HG03354 (cell line): ENCODE results near the gene PRKD1.

Experiments
- ATAC-seq: cut with Tn5 transposase; IDR thresholded peaks from one replicate; pipeline ENCODE4 v1.9.1; 2021; ENCODE audit warnings: mild to moderate bottlenecking; ENCODE audit not compliant: unreplicated experiment, poor library complexity, severe bottlenecking

PRKD1 gene

DNA sequence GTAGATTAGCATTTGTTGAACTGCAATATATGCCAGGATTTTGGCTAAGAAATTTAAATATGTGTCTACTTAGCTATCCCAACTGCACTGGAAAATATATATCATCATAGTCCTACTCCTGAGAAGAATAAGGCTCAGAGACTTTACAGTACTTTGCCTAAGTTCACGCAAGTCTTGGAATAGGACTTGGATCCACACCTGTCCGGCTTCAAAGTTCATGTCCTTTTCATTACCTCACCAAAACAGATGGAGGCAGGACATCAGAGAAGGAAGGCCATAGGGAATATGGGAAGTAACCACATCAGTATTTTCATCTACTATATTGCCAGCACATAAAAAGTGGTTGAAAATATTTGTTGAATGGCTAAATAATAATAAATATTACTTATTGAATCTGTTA is 358.5 kb downstream of the PRKD1 start:
- ATAC-seq = no peak

DNA sequence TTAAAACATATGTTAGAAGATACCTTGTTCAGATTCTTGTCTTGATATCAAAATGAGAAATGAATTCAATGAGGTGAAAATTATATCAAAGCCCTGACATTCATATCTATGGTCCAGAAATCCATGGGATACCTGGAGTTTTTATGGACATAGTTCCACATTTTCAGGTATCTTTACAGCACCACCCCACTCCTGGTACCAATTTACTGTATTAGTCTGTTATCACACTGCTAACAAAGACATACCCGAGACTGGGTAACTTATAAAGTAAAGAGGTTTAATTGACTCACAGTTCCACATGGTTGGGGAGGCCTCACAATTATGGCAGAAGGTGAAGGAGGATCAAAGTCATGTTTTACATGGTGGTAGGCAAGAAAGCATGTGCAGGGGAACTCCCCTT is 361.5 kb downstream of the PRKD1 start:
- ATAC-seq = no peak

DNA sequence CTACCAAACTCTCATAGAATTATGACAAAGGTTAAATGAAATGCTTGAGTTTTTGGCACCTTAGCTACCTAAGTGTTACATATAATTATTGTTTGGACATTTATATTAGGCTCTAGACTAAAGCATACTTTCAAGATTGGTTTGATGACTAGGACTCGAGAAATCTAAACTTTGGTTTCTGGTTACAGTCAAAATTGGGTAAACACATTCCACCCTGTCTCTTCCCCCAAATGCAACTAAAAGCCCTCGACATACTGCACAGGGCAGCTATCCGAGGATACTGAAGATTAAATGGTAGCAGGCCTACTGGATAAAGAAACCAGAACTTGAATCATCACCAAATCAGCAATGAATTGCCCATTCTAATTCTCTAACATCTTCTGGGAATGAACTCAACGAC is 369.1 kb downstream of the PRKD1 start:
- ATAC-seq = no peak

DNA sequence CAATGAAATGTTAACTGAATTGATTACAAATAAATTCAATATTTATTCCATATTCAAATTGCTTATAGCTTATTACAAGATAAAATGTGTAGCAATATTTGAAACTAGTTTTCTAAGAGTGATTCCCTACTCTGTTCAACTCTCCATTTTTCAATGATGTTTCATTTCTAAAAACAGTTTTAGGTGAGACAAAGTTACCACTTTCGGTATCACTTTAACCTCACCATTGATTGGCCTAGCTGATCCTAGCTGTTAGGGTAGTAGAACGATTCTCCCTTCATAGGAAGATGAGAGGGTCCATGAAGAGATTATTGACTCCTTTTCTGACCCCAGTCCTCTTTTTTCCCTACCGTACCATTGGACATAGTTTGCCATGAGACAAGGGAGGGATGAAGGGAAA is 373.3 kb downstream of the PRKD1 start:
- no peak for ATAC-seq

DNA sequence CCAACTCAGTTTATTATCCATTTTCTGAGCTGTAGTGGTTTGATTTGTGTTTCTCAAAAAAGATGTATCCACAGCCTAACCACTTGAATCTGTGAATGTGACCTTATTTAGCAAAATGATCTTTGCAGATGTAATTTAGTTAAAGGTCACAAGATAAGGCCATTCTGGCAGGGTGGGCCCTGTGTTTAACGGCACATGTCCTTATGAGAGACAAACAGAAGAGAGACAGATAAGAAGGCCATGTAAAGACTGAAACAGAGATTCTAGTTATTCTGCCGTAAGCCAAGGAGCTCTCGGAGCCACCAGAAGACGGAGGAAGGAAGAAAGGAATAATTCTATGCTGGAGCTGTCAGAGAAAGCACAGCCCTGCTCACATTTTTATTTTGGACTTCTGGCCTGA is 374.2 kb downstream of the PRKD1 start:
- no peak for ATAC-seq

DNA sequence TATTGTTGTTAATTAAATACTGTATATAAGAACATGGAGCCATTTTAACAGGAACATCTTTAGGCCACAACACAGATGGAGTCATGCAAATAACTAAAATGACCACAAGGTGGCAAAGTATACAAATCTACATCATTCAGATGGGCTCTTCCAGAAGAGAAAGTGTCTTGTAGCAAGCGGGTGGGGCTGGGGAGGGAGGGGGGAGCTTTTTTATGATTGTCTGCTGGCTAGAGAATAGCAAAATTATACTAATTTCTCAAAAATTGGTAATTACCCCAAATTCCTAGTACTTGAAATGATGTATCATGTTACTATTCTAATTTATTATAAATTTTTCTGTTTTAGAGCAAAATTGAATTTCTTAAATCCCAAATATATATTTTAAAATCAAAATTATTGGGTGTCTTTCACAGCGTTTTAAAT is 378.7 kb downstream of the PRKD1 start:
- ATAC-seq = peak; percentile 88

DNA sequence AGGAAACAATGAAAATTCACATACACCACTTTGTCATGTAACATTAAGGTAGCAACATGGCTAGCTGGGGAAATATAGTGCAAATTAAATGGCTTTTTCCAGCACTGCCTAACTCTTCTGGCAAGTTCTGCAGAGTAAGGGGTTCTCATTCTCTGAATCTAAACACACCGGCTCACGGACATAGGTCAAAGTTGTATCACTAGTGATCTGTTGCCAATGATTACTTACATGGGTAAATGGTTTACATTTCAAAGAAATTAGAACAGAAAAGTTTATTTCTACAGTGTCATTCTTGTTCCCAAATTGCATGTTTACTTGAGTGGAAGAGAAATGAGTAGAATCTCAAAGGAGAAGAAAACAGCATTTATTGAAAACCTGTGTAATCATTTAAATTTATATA is 381.9 kb downstream of the PRKD1 start:
- no peak for ATAC-seq

DNA sequence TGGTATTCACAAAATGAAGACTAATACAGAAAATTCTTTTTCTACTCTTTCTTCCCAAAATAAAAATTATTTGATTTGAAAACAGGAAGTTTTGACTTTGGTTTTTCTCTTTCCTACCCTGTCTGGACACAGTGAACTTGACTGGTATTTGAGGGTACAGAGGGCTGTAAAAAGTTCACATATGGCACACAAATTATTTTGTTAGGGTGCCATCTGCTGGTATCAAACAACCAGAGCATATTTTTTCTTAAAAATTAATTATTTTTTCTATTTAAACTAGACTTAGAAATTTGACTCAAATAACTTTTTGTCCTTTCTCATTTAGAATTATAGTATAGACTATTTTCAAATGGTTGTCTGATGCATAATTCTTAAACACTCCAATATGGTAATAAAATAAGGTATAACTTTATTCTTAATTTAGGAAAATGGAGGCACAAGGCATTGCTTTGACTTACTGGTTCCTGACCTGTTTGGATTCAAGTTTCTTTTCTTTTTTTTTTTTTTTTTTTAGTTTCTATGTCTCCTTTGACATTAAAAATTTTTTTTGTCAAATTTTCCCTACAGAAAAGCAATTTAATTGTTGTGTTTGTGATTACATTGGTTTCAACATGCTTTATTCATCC is 390.6 kb downstream of the PRKD1 start:
- ATAC-seq = no peak

DNA sequence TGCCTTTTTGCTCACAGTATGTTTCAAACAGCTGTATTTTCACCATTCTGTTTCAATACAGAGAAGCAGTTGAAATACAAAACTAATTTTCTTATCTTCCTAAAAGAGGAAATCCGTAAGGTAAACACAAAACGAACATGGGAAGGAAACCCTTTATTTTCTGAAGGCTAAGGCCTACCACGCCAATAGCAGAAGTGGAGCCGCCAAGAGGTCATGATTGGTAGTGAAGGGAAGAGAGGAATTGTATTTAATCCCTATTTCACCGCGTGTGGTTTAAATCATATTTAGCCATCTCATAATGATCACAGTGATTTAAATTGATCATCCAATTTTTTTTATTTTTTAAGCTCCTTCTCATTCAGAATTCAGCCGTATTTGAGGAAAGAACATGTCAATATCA is 398.2 kb downstream of the PRKD1 start:
- peak; percentile 53 for ATAC-seq

DNA sequence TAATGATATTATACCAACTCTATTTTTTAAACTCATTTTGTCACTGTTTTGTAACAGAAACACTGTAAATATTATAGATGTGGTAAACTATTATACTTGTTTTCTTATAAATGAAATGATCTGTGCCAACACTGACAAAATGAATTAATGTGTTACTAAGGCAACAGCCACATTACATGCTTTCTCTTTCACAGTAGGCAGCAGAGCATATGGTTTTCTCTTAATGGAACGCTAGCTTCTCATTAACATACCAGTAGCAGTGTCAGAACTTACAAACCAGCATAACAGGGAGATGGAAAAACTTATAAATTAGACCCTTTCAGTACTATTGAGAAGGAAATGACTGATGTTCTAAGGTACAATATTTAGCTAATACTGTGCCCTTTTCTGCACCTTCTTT is 398.8 kb downstream of the PRKD1 start:
- peak; percentile 81 for ATAC-seq

DNA sequence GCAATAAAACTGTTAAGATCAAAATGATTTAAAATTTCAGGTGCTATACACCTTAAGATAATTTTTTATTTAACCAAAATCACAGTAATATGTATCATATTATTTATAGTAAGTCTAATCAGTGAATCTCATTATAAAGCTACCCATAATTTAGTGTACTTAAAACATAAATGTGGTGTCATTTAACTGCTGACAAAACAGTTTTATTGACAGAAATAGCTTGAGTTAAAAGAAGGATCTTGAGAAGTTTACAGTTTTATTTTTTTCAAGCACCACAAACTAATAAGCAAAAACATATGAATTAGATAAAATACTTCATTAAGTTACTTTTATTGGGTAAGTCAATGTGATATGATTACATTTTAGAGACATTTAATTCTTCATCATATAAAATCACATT is 400.4 kb downstream of the PRKD1 start:
- no peak for ATAC-seq
